Sigmoid colon (tissue), 7 donors: Measurements from ENCODE around the gene AUTS2. TPM values are rescaled to one million over a fixed set of nuclear protein-coding genes. Genes with fewer than 3 reads are reported as not detected.

ENCODE experiments used
- DNase-seq: peaks from one replicate; pipeline ENCODE4 v3.0.0-alpha.2; 2019
- H3K27ac ChIP-seq, 4 donors: fragments of 200-600 bp; sonication (generic); one replicate each; pipeline ENCODE4 v1.5.1; 2016 to 2019; ENCODE audit warnings: mild to moderate bottlenecking in 1 of 4
- H3K27me3 ChIP-seq, 3 donors: fragments of 200-600 bp; sonication (generic); one replicate each; pipeline ENCODE4 v1.5.1; 2019; ENCODE audit warnings: mild to moderate bottlenecking in 1 of 3
- H3K36me3 ChIP-seq, 4 donors: fragments of 200-600 bp; sonication (generic); one replicate each; pipeline ENCODE4 v1.5.1; 2016 to 2019
- H3K4me1 ChIP-seq, 4 donors: fragments of 200-600 bp; sonication (generic); one replicate each; pipeline ENCODE4 v1.5.1; 2017 to 2019
- H3K4me3 ChIP-seq, 4 donors: fragments of 200-600 bp; sonication (generic); one replicate each; pipeline ENCODE4 v1.5.1; 2017 to 2019; ENCODE audit warnings: mild to moderate bottlenecking in 2 of 4, moderate library complexity in 1 of 4
- H3K9me3 ChIP-seq, 4 donors: fragments of 200-600 bp in 3 of 4; sonication (generic) in 3 of 4; one replicate each; pipeline versions ENCODE4 v1.5.1 to v1.6.1; 2013 to 2019
- EP300 ChIP-seq, 4 donors: sonication (generic); formaldehyde crosslinking; IDR thresholded peaks; one replicate each; pipeline ENCODE4 v1.6.1; 2017; ENCODE audit warnings: antibody characterized with exemption in 4 of 4
- POLR2A ChIP-seq, 2 donors: fragments of 450-650 bp; IDR thresholded peaks; one replicate each; pipeline ENCODE4 v1.6.1; 2016; ENCODE audit warnings: antibody characterized with exemption in 2 of 2, mild to moderate bottlenecking in 2 of 2, moderate library complexity in 2 of 2
- POLR2AphosphoS5 ChIP-seq, 4 donors: sonication (generic); formaldehyde crosslinking; IDR thresholded peaks; one replicate each; pipeline ENCODE4 v1.6.1; 2017; ENCODE audit warnings: antibody characterized with exemption in 4 of 4
- WGBS, 2 donors: extraction: QIAGEN DNeasy Blood & Tissue Kit; methylation state at CpG; one replicate each; pipeline ENCODE4 v1.1.7; 2013; 5-methylcytosine and 5-hydroxymethylcytosine counted together
- intact Hi-C: fragments of 100-400 bp; cut with DNase I; formaldehyde crosslinking; loops from one replicate; pipeline ENCODE4 v1.15.1; 2023
- polyA plus RNA-seq, 3 donors: library from polyadenylated mRNA; stranded (reverse); fragments of 200-250 nt; gene quantifications; one replicate each; pipeline ENCODE4 v1.2.3, GENCODE V29; 2013
- total RNA-seq, 4 donors: library from RNA; depleted of rRNA; stranded (reverse); fragments of >200 nt; gene quantifications; one replicate each; pipeline ENCODE4 v1.1.0, GENCODE V29; 2016
- TF ChIP-seq, protein P1 (sequence below), 4 experiments: fragments of 450-650 bp in 3 of 4; fragments of 200-600 bp in 1 of 4; IDR thresholded peaks; one replicate each; pipeline ENCODE4 v1.5.1; 2016 to 2019; ENCODE audit warnings: antibody characterized with exemption in 4 of 4, mild to moderate bottlenecking in 3 of 4, moderate library complexity in 2 of 4
- donor health status: healthy with polysubstance abuse.
- donor health status: Bipolar disorder and iron deficiency.
- donor health status: healthy.

The AUTS2 gene
- total and polyA plus RNA-seq, 7 donors, result 3.6 to 55.7 (median 25.5) TPM

- TF ChIP-seq EP300 (IDR thresholded peaks at IDR 0.05), result no peak
- no peak for TF ChIP-seq POLR2A (IDR thresholded peaks at IDR 0.05)
- no peak overlapping the region for H3K27ac ChIP-seq
- WGBS, 2 donors, result 93 to 94% methylated on average over 16 of the region's 16 CpGs
- no peaks in the 10 kb centered on the region for H3K36me3 ChIP-seq
- H3K4me1 ChIP-seq, result no peaks in the 10 kb centered on the region
- DNase-seq, result no peak
- H3K4me3 ChIP-seq, result no peak overlapping the region
- intact Hi-C loops, result no loop called here
- H3K27me3 ChIP-seq, result no peaks in the 10 kb centered on the region
- H3K9me3 ChIP-seq, result no peaks in the 10 kb centered on the region
These were observed 818.8 kb downstream of the AUTS2 start for GRCh38 chr7:70416986-70417655.

DNA sequence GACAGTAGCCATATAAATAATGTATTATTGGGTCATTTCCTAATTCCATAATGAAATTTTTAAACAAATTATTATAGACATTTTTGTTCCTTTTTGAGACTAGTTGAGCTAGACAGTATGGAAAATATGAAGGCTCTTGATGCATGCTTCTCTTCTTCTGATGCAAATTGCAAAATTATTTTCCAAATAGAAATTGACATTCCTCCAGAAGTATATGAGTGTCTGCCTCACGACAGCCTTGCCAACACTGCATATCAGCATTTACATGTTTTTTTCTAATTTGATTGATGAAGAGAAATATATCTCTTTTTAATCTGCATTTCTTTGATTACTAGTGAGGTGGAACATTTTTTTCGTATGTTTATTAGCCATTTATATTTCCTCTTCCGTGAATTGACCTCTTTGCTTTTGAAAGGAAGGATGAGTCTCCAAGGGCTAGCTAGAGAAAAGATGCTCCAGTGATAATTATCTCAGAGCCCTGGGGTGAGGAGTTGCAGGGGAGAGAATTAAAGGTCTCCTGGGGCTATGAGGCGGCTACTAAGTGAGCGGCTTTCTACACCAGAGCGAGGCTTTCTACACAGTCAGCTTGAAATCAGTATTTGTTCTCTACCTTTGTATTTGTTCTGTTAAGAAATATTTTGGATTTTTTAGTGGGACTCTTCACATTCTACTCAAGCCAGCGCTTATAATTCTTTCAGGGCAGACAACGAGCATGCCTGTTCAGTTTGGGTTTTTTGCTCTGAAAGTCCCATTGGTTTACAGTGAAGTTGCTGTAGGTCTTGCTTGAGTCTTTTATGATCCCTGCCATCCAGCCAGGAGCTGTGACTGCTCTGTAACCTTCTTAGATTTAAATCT is 821.5 kb downstream of the AUTS2 start:
- Histone ChIP-seq H3K4me3 (no peak overlapping the region), H3K4me1 (no peaks in the 10 kb centered on the region), H3K9me3 (no peaks in the 10 kb centered on the region), H3K27me3 (no peaks in the 10 kb centered on the region), H3K27ac (no peak overlapping the region), H3K36me3 (no peaks in the 10 kb centered on the region)
- 91 to 92% methylated on average over 8 of the region's 8 CpGs for WGBS, 2 donors
- DNase-seq, result no peak
- TF ChIP-seq POLR2AphosphoS5 (IDR thresholded peaks at IDR 0.05) (no peak), EP300 (IDR thresholded peaks at IDR 0.05) (no peak), POLR2A (IDR thresholded peaks at IDR 0.05) (no peak)
- TF ChIP-seq, protein P1, sequence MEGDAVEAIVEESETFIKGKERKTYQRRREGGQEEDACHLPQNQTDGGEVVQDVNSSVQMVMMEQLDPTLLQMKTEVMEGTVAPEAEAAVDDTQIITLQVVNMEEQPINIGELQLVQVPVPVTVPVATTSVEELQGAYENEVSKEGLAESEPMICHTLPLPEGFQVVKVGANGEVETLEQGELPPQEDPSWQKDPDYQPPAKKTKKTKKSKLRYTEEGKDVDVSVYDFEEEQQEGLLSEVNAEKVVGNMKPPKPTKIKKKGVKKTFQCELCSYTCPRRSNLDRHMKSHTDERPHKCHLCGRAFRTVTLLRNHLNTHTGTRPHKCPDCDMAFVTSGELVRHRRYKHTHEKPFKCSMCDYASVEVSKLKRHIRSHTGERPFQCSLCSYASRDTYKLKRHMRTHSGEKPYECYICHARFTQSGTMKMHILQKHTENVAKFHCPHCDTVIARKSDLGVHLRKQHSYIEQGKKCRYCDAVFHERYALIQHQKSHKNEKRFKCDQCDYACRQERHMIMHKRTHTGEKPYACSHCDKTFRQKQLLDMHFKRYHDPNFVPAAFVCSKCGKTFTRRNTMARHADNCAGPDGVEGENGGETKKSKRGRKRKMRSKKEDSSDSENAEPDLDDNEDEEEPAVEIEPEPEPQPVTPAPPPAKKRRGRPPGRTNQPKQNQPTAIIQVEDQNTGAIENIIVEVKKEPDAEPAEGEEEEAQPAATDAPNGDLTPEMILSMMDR (IDR thresholded peaks at IDR 0.05), result no peak
- intact Hi-C loops, result no loop called here

DNA sequence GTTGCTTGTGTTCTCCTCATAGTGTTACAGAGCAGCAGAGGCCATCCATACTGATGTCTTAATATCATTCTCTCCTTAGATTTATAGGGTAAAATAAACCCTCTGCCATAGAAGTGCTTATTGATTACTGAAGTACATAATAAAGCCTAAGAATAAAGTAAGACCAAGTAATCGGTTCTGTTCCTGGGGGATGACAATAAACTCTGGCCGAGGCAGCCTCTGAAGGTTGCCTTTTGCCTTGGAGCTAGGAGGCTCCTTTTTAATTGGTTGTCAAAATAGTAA is 822.0 kb downstream of the AUTS2 start:
- Histone ChIP-seq H3K27me3 (no peaks in the 10 kb centered on the region), H3K9me3 (no peaks in the 10 kb centered on the region), H3K36me3 (no peaks in the 10 kb centered on the region), H3K4me3 (no peak overlapping the region), H3K27ac (no peak overlapping the region), H3K4me1 (no peaks in the 10 kb centered on the region)
- intact Hi-C loops, result no loop called here
- TF ChIP-seq POLR2AphosphoS5 (IDR thresholded peaks at IDR 0.05), result no peak
- TF ChIP-seq, protein P1 (IDR thresholded peaks at IDR 0.05), result no peak
- WGBS, 2 donors, result 85 to 88% methylated on average over 2 of the region's 2 CpGs
- no peak for DNase-seq

- TF ChIP-seq, protein P1 (IDR thresholded peaks at IDR 0.05), result no peak
- no peak for TF ChIP-seq POLR2A (IDR thresholded peaks at IDR 0.05)
- TF ChIP-seq POLR2AphosphoS5 (IDR thresholded peaks at IDR 0.05), result no peak
- no peak for TF ChIP-seq EP300 (IDR thresholded peaks at IDR 0.05)
- Histone ChIP-seq H3K4me1 (no peaks in the 10 kb centered on the region), H3K9me3 (no peaks in the 10 kb centered on the region), H3K4me3 (no peak overlapping the region), H3K36me3 (no peaks in the 10 kb centered on the region), H3K27ac (no peak overlapping the region), H3K27me3 (no peaks in the 10 kb centered on the region)
- DNase-seq, result no peak
- 93 to 95% methylated on average over 2 of the region's 2 CpGs for whole genome bisulfite sequencing, 2 donors
- intact Hi-C loops, result no loop called here
These were observed 823.0 kb downstream of the AUTS2 start for GRCh38 chr7:70421319-70421718.

- TF ChIP-seq EP300 (IDR thresholded peaks at IDR 0.05), result no peak
- TF ChIP-seq POLR2AphosphoS5 (IDR thresholded peaks at IDR 0.05), result no peak
- TF ChIP-seq, protein P1 (IDR thresholded peaks at IDR 0.05), result no peak
- TF ChIP-seq POLR2A (IDR thresholded peaks at IDR 0.05), result no peak
- no peak for DNase-seq
- Histone ChIP-seq H3K27me3 (no peaks in the 10 kb centered on the region), H3K36me3 (no peaks in the 10 kb centered on the region), H3K27ac (no peak overlapping the region), H3K4me1 (no peaks in the 10 kb centered on the region), H3K4me3 (no peak overlapping the region), H3K9me3 (no peaks in the 10 kb centered on the region)
- intact Hi-C loops, result no loop called here
- 85 to 91% methylated on average over 12 of the region's 12 CpGs for WGBS, 2 donors
These were observed 828.1 kb downstream of the AUTS2 start for GRCh38 chr7:70426249-70426880.
